IMR-90 (cell line): ENCODE measurements around the gene SLC35F3. TPM values are rescaled to one million over a fixed set of nuclear protein-coding genes. Genes with fewer than 3 reads are reported as not detected.

Experiments
- ATAC-seq: fragments of 200-7000 bp; cut with Tn5 transposase; 2 replicates; pipeline ENCODE4 v1.9.1; 2020; ENCODE audit warnings: low read depth, mild to moderate bottlenecking, moderate library complexity
- BruUV-seq: library from RNA; stranded (reverse); fragments of 400-500 nt; replicated peaks from 2 replicates; lab custom pipeline; 2021; lab: Mats Ljungman, UMichigan
- CTCF ChIA-PET: fragments of 300-600 bp; formaldehyde crosslinking; extraction: SDS; loops from one replicate; lab custom pipeline; 2021; ENCODE audit warnings: antibody characterized with exemption; lab: Yijun Ruan, JAX
- POLR2A ChIA-PET: fragments of 300-600 bp; sonication (Branson Sonifier 250); formaldehyde crosslinking; loops from one replicate; lab custom pipeline; 2022; ENCODE audit warnings: antibody characterized with exemption; ENCODE audit not compliant: unreplicated experiment; lab: Charles Lee
- DNase-seq: peaks from one replicate; pipeline ENCODE4 v3.0.0; 2013
- H2AFZ ChIP-seq: replicated peaks from 2 replicates; pipeline ENCODE3; 2013; ENCODE audit warnings: low read length, mild to moderate bottlenecking; ENCODE audit not compliant: poor library complexity
- H2AK5ac ChIP-seq: 2 replicates; pipeline ENCODE4 v1.6.1; 2013; ENCODE audit warnings: low read depth, low read length, inconsistent platforms
- H2AK9ac ChIP-seq: replicated peaks from 2 replicates; pipeline ENCODE3; 2013; ENCODE audit warnings: mild to moderate bottlenecking, low read depth, low read length, moderate library complexity; ENCODE audit not compliant: poor library complexity
- H2BK120ac ChIP-seq: 2 replicates; pipeline ENCODE4 v1.6.1; 2013; ENCODE audit warnings: low read depth, low read length, inconsistent platforms
- H2BK15ac ChIP-seq: 3 replicates; pipeline ENCODE4 v1.6.1; 2013; ENCODE audit warnings: low read depth, low read length, inconsistent platforms
- H2BK20ac ChIP-seq: 2 replicates; pipeline ENCODE4 v1.6.1; 2013; ENCODE audit warnings: low read depth, mild to moderate bottlenecking, inconsistent platforms, low read length, moderate library complexity
- H2BK5ac ChIP-seq: 2 replicates; pipeline ENCODE4 v1.6.1; 2013; ENCODE audit warnings: mild to moderate bottlenecking, low read depth, low read length, inconsistent platforms; ENCODE audit not compliant: poor library complexity, severe bottlenecking
- H3K14ac ChIP-seq: replicated peaks from 2 replicates; pipeline ENCODE4 v1.6.1; 2013; ENCODE audit warnings: low read depth, low read length, inconsistent platforms
- H3K18ac ChIP-seq: 2 replicates; pipeline ENCODE4 v1.6.1; 2013; ENCODE audit warnings: low read depth, low read length, control low read depth
- H3K23ac ChIP-seq: 2 replicates; pipeline ENCODE4 v1.6.1; 2013; ENCODE audit warnings: low read depth, low read length, inconsistent platforms
- H3K27ac ChIP-seq: 2 replicates; pipeline ENCODE4 v1.5.1; 2013; ENCODE audit warnings: mild to moderate bottlenecking, control low read depth, low read length; ENCODE audit not compliant: insufficient read depth
- H3K27me3 ChIP-seq: 2 replicates; pipeline ENCODE4 v1.6.1; 2013; ENCODE audit warnings: low read length; ENCODE audit not compliant: control insufficient read depth, insufficient read depth
- H3K36me3 ChIP-seq: 2 replicates; pipeline ENCODE4 v1.6.1; 2013; ENCODE audit warnings: low read length, mixed read lengths; ENCODE audit not compliant: control insufficient read depth, insufficient read depth
- H3K4ac ChIP-seq: 2 replicates; pipeline ENCODE4 v1.6.1; 2013; ENCODE audit warnings: low read depth, low read length, inconsistent platforms
- H3K4me1 ChIP-seq: 2 replicates; pipeline ENCODE4 v1.6.1; 2013; ENCODE audit warnings: low read length, mixed read lengths; ENCODE audit not compliant: control insufficient read depth, insufficient read depth
- H3K4me2 ChIP-seq: 2 replicates; pipeline ENCODE4 v1.6.1; 2013; ENCODE audit warnings: low read depth, mild to moderate bottlenecking, control low read depth, low read length, moderate library complexity
- H3K4me3 ChIP-seq: 2 replicates; pipeline ENCODE4 v1.5.1; 2013; ENCODE audit warnings: low read depth, mild to moderate bottlenecking, control low read depth, low read length, moderate library complexity; ENCODE audit not compliant: insufficient read depth
- H3K56ac ChIP-seq: 2 replicates; pipeline ENCODE4 v1.6.1; 2013; ENCODE audit warnings: low read length, inconsistent platforms; ENCODE audit not compliant: insufficient read depth; ENCODE audit errors: extremely low read depth
- H3K79me1 ChIP-seq, 2 experiments: 2 replicates each; pipeline ENCODE4 v1.6.1; 2013; ENCODE audit warnings: low read length in 2 of 2, inconsistent platforms in 1 of 2, low read depth in 1 of 2
- H3K9ac ChIP-seq: 2 replicates; pipeline ENCODE4 v1.6.1; 2013; ENCODE audit warnings: low read depth, low read length, control low read depth
- H3K9me1 ChIP-seq: 2 replicates; pipeline ENCODE4 v1.6.1; 2013; ENCODE audit warnings: low read length, inconsistent platforms; ENCODE audit not compliant: insufficient read depth
- H3K9me3 ChIP-seq: 2 replicates; pipeline ENCODE4 v1.6.1; 2013; ENCODE audit warnings: low read length; ENCODE audit not compliant: control insufficient read depth, insufficient read depth
- H4K20me1 ChIP-seq: 2 replicates; pipeline ENCODE4 v1.6.1; 2013; ENCODE audit warnings: low read length, inconsistent platforms; ENCODE audit not compliant: insufficient read depth
- H4K5ac ChIP-seq: 2 replicates; pipeline ENCODE4 v1.6.1; 2013; ENCODE audit warnings: mild to moderate bottlenecking, low read depth, low read length, control low read depth
- H4K8ac ChIP-seq, 2 experiments: 2 replicates each; pipeline ENCODE4 v1.6.1; 2013; ENCODE audit warnings: low read depth in 2 of 2, low read length in 2 of 2, control low read depth in 1 of 2, inconsistent platforms in 1 of 2
- H4K91ac ChIP-seq: 2 replicates; pipeline ENCODE4 v1.6.1; 2013; ENCODE audit warnings: low read depth, low read length, inconsistent platforms; ENCODE audit not compliant: insufficient read depth
- BHLHE40 ChIP-seq: fragments of 150-350 bp; IDR thresholded peaks from 2 replicates; pipeline ENCODE4 v1.6.1; 2016; ENCODE audit warnings: mild to moderate bottlenecking, low read depth, low read length
- CEBPB ChIP-seq: IDR thresholded peaks from 2 replicates; pipeline ENCODE4 v1.6.1; 2012; ENCODE audit warnings: low read depth, low read length, improper control_type of control experiment
- CHD1 ChIP-seq: IDR thresholded peaks from 2 replicates; pipeline ENCODE4 v1.6.1; 2012; ENCODE audit warnings: low read depth, low read length, improper control_type of control experiment
- FOS ChIP-seq: fragments of 150-350 bp; IDR thresholded peaks from 2 replicates; pipeline ENCODE4 v1.6.1; 2016; ENCODE audit warnings: low read depth, low read length
- MAZ ChIP-seq: IDR thresholded peaks from 2 replicates; pipeline ENCODE4 v1.6.1; 2012; ENCODE audit warnings: low read depth, mild to moderate bottlenecking, low read length, improper control_type of control experiment, moderate library complexity, borderline replicate concordance
- NFE2L2 ChIP-seq: fragments of 150-350 bp; IDR thresholded peaks from 2 replicates; pipeline ENCODE4 v1.6.1; 2016; ENCODE audit warnings: low read depth, mild to moderate bottlenecking, low read length
- POLR2A ChIP-seq: IDR thresholded peaks from 2 replicates; pipeline ENCODE4 v1.6.1; 2012; ENCODE audit warnings: mild to moderate bottlenecking, low read depth, low read length
- RAD21 ChIP-seq: IDR thresholded peaks from 2 replicates; pipeline ENCODE4 v1.6.1; 2012; ENCODE audit warnings: low read length, improper control_type of control experiment
- SMC3 ChIP-seq: fragments of 150-350 bp; IDR thresholded peaks from 2 replicates; pipeline ENCODE4 v1.6.1; 2016; ENCODE audit warnings: low read depth, mild to moderate bottlenecking, antibody characterized with exemption, low read length, moderate library complexity
- WGBS, 2 experiments: methylation state at CpG; one replicate each; pipeline versions ENCODE4 v1.1.5 to v1.1.7; 2013; ENCODE audit warnings: missing lambda C conversion rate in 2 of 2; ENCODE audit not compliant: insufficient read length in 1 of 2; ENCODE audit errors: extremely low coverage in 2 of 2; 5-methylcytosine and 5-hydroxymethylcytosine counted together
- dilution Hi-C: fragments of 300-500 bp; cut with HindIII; formaldehyde crosslinking; loops from one replicate; pipeline ENCODE4 v1.14.3; 2018; ENCODE audit warnings: low sequenced_read_pairs; ENCODE audit not compliant: unreplicated experiment
- in situ Hi-C: fragments of 300-500 bp; cut with MboI; formaldehyde crosslinking; loops from 3 replicates; pipeline ENCODE4 v1.14.3; 2019; ENCODE audit warnings: low sequenced_read_pairs, inconsistent platforms, mixed read lengths
- intact Hi-C: fragments of 100-400 bp; cut with micrococcal nuclease; formaldehyde crosslinking; loops from 2 replicates; pipeline ENCODE4 v1.10.0; 2022
- polyA plus RNA-seq, 3 experiments: library from polyadenylated mRNA; depleted of rRNA; stranded (reverse); fragments of >200 nt; gene quantifications; 2 replicates each; pipeline ENCODE4 v1.2.3, GENCODE V29; 2012; ENCODE audit warnings: low replicate concordance in 1 of 3
- total RNA-seq: library from RNA; depleted of rRNA; stranded (reverse); fragments of >200 nt; gene quantifications from 2 replicates; pipeline ENCODE4 v1.2.3, GENCODE V29; 2012
- TF ChIP-seq, protein P1 (sequence below): fragments of 150-350 bp; IDR thresholded peaks from 2 replicates; pipeline ENCODE4 v1.6.1; 2016; ENCODE audit warnings: low read depth, mild to moderate bottlenecking, low read length, moderate library complexity, borderline replicate concordance
- TF ChIP-seq, protein P2 (sequence below): fragments of 150-350 bp; IDR thresholded peaks from 2 replicates; pipeline ENCODE4 v1.6.1; 2017; ENCODE audit warnings: mild to moderate bottlenecking, antibody characterized with exemption, low read length, low read depth

The SLC35F3 gene
- total and polyA plus RNA-seq, 2 of the 4 experiments (the other 2 are of a cell fraction): under 0.01 to 0.17 TPM

DNA sequence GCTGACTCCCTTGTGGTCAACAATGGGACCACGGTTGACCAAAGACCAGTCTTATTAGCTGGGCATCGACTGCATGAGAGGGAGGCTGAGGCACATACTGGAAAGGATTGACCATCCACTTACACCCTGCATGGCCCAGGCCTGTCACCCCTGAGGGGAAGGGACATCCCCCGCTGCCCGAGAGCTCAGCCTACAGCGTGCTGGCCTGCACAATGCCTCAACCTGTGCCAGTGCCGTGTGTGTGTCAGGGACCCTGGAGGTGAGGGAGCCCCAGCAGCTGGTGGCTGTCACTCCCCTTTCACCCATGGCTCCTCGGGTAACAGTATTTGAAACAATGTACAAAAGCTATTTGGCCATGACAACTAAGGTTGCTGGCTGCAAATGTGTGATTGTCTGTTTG is 67.3 kb downstream of the SLC35F3 start:
- Histone ChIP-seq H2BK5ac (no peak overlapping the region), H3K56ac (no peak overlapping the region), H3K27ac (no peak overlapping the region), H3K4ac (no peak overlapping the region), H4K20me1 (no peaks in the 10 kb centered on the region), H3K4me2 (no peak overlapping the region), H3K14ac (no peak overlapping the region), H2BK20ac (no peak overlapping the region), H3K27me3 (no peaks in the 10 kb centered on the region), H3K36me3 (no peaks in the 10 kb centered on the region), H3K9me1 (no peaks in the 10 kb centered on the region), H3K4me3 (no peak overlapping the region), H2BK15ac (no peak overlapping the region), H3K4me1 (no peaks in the 10 kb centered on the region), H3K23ac (no peak overlapping the region), H4K8ac (no peak overlapping the region), H3K79me1 (no peaks in the 10 kb centered on the region), H4K5ac (no peak overlapping the region), H2BK120ac (no peak overlapping the region), H3K9ac (no peak overlapping the region), H2AK9ac (no peak overlapping the region), H4K91ac (no peak overlapping the region), H2AK5ac (no peak overlapping the region), H3K9me3 (peaks cover 32% of the 10 kb centered on the region), H3K18ac (no peak overlapping the region), H2AFZ (no peak overlapping the region)
- ChIA-PET POLR2A (no interaction called here), CTCF (no interaction called here)
- no TSS peak for BruUV-seq
- no peak for TF ChIP-seq RAD21
- TF ChIP-seq FOS: no peak
- no peak for TF ChIP-seq SMC3
- TF ChIP-seq POLR2A: no peak
- TF ChIP-seq, protein P1, sequence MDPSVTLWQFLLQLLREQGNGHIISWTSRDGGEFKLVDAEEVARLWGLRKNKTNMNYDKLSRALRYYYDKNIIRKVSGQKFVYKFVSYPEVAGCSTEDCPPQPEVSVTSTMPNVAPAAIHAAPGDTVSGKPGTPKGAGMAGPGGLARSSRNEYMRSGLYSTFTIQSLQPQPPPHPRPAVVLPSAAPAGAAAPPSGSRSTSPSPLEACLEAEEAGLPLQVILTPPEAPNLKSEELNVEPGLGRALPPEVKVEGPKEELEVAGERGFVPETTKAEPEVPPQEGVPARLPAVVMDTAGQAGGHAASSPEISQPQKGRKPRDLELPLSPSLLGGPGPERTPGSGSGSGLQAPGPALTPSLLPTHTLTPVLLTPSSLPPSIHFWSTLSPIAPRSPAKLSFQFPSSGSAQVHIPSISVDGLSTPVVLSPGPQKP: no peak
- TF ChIP-seq NFE2L2: no peak
- no peak for TF ChIP-seq BHLHE40
- no peak for TF ChIP-seq MAZ
- TF ChIP-seq CHD1: no peak
- no peak for TF ChIP-seq CEBPB
- TF ChIP-seq, protein P2, sequence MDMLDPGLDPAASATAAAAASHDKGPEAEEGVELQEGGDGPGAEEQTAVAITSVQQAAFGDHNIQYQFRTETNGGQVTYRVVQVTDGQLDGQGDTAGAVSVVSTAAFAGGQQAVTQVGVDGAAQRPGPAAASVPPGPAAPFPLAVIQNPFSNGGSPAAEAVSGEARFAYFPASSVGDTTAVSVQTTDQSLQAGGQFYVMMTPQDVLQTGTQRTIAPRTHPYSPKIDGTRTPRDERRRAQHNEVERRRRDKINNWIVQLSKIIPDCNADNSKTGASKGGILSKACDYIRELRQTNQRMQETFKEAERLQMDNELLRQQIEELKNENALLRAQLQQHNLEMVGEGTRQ: no peak
- 33% methylated on average over 1 of the region's 7 CpGs; no CpG with 5 or more reads in 1 of the 2 experiments for WGBS, 2 experiments
- intact Hi-C loops: no loop called here
- dilution Hi-C loops: no loop called here
- in situ Hi-C loops: no loop called here
- no peak for ATAC-seq
- no peak for DNase-seq
